ENCODE measurements around the gene COMMD1. TPM values are rescaled to one million over a fixed set of nuclear protein-coding genes. Genes with fewer than 3 reads are reported as not detected.
"Not testable (repeated sequence)": the region's sequence is repeated elsewhere in the genome, so short reads cannot be mapped to it uniquely, and the experiment has no call there.

The COMMD1 gene
- total RNA-seq, 1 donor from 2014 or later, result 43.6 TPM

DNA sequence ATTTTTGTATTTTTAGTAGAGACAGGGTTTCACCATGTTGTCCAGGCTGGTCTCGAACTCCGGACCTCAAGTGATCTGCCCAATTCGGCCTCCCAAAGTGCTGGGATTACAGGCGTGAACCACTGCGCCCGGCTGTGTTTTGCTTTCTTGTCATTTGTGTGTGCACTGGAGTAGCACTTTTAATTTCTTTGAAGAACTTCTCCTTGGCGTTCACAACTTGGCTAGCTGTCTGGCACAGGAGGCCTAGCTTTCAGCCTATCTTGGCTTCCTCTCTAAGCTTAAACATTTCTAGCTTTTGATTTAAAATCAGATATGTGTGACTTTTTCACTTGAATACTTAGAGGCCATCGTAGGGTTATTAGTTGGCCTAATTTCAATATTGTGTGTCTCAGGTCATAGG lies 93.0 kb downstream of the COMMD1 start:
- no peak overlapping the region for H3K27ac Mint-ChIP-seq
- TF ChIP-seq, protein P1, sequence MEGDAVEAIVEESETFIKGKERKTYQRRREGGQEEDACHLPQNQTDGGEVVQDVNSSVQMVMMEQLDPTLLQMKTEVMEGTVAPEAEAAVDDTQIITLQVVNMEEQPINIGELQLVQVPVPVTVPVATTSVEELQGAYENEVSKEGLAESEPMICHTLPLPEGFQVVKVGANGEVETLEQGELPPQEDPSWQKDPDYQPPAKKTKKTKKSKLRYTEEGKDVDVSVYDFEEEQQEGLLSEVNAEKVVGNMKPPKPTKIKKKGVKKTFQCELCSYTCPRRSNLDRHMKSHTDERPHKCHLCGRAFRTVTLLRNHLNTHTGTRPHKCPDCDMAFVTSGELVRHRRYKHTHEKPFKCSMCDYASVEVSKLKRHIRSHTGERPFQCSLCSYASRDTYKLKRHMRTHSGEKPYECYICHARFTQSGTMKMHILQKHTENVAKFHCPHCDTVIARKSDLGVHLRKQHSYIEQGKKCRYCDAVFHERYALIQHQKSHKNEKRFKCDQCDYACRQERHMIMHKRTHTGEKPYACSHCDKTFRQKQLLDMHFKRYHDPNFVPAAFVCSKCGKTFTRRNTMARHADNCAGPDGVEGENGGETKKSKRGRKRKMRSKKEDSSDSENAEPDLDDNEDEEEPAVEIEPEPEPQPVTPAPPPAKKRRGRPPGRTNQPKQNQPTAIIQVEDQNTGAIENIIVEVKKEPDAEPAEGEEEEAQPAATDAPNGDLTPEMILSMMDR (conservative IDR thresholded peaks at IDR 0.05), result no peak
- H3K4me1 Mint-ChIP-seq (ENCODE audit: unreplicated experiment), result no peaks in the 10 kb centered on the region
- no peaks in the 10 kb centered on the region for H3K36me3 Mint-ChIP-seq
- H3K4me3 Mint-ChIP-seq, result no peak overlapping the region
- no peaks in the 10 kb centered on the region for H3K27me3 Mint-ChIP-seq
- DNase-seq (ENCODE audit: extremely low spot score, unreplicated experiment), result no peak
- H3K9me3 Mint-ChIP-seq, result no peaks in the 10 kb centered on the region

DNA sequence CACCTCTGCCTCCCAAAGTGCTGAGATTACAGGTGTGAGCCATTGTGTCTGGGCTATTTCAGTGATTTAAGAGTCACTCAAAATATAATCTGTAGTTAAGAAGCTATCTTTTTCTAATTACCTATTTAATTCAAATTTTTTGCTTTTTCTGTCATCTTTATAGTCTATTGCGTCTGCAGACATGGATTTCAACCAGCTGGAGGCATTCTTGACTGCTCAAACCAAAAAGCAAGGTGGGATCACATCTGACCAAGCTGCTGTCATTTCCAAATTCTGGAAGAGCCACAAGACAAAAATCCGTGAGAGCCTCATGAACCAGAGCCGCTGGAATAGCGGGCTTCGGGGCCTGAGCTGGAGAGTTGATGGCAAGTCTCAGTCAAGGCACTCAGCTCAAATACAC lies 95.1 kb downstream of the COMMD1 start:
- Mint-ChIP-seq H3K27me3 (no peaks in the 10 kb centered on the region), H3K27ac (no peak overlapping the region), H3K4me1 (ENCODE audit: unreplicated experiment) (no peaks in the 10 kb centered on the region), H3K36me3 (peaks cover 7% of the 10 kb centered on the region), H3K9me3 (no peaks in the 10 kb centered on the region), H3K4me3 (no peak overlapping the region)
- TF ChIP-seq, protein P1 (conservative IDR thresholded peaks at IDR 0.05), result no peak
- DNase-seq (ENCODE audit: extremely low spot score, unreplicated experiment), result no peak

DNA sequence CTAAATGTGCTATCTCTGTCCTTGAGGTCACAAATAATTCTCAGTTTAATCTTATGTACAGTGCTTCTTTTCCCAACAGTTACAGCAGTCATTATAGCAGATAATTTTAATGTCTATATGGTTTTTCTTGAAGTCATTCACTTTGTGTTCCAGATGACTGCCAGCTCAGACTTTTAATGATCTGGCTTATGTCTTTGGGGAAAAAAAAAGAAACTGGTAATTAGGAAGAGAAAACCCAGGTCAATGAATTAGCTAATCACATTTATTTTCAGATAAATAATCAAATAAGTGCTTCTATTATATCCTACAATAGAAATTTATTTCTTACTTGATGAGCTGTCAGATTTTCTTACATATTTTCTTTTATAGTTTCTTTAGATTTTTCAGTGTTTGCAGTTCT lies 96.0 kb downstream of the COMMD1 start:
- TF ChIP-seq, protein P1 (conservative IDR thresholded peaks at IDR 0.05), result no peak
- peaks cover 7% of the 10 kb centered on the region for H3K36me3 Mint-ChIP-seq
- no peaks in the 10 kb centered on the region for H3K27me3 Mint-ChIP-seq
- DNase-seq (ENCODE audit: extremely low spot score, unreplicated experiment), result no peak
- no peak overlapping the region for H3K27ac Mint-ChIP-seq
- H3K4me3 Mint-ChIP-seq, result no peak overlapping the region
- no peaks in the 10 kb centered on the region for H3K9me3 Mint-ChIP-seq
- no peaks in the 10 kb centered on the region for H3K4me1 Mint-ChIP-seq (ENCODE audit: unreplicated experiment)

DNA sequence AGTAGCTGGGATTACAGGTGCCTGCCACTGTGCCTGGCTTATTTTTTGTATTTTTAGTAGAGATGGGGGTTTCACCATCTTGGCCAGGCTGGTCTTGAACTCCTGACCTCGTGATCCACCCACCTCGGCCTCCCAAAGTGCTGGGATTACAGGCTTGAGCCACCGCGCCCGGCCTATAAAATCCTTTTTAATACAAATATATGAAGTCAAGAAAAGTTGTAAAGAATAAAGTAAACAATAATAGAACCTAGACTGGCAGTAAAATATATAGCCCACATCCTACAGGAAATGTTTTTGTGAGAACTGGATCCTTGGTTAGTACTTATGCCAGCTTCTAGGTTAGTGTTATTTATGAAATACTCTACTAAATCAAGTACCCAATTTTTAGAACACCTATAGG lies 99.0 kb downstream of the COMMD1 start:
- H3K36me3 Mint-ChIP-seq; H3K27ac Mint-ChIP-seq; DNase-seq (ENCODE audit: extremely low spot score, unreplicated experiment); H3K27me3 Mint-ChIP-seq; H3K9me3 Mint-ChIP-seq; H3K4me3 Mint-ChIP-seq; H3K4me1 Mint-ChIP-seq (ENCODE audit: unreplicated experiment): not testable (repeated sequence)

DNA sequence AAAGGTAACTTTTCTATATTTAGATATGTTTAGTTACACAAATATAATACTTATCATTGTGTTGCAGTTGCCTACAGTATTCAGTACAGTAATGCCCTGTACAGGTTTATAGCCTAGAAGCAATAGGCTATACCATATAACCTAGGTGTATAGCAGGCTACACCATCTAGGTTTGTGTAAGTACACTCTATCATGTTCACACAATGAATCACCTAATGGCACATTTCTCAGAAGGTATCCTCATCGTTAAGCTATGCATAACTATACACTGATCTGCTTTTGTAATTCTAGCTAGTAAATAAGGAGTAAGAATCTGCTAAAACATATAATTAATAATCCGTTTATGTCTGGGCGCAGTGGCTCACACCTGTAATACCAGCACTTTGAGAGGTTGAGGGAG lies 102.1 kb downstream of the COMMD1 start:
- peaks cover 7% of the 10 kb centered on the region for H3K36me3 Mint-ChIP-seq
- H3K9me3 Mint-ChIP-seq, result no peaks in the 10 kb centered on the region
- TF ChIP-seq, protein P1 (conservative IDR thresholded peaks at IDR 0.05), result no peak
- no peak overlapping the region for H3K4me3 Mint-ChIP-seq
- H3K4me1 Mint-ChIP-seq (ENCODE audit: unreplicated experiment), result peaks cover 6% of the 10 kb centered on the region
- no peak overlapping the region for H3K27ac Mint-ChIP-seq
- H3K27me3 Mint-ChIP-seq, result no peaks in the 10 kb centered on the region
- DNase-seq (ENCODE audit: extremely low spot score, unreplicated experiment), result no peak

DNA sequence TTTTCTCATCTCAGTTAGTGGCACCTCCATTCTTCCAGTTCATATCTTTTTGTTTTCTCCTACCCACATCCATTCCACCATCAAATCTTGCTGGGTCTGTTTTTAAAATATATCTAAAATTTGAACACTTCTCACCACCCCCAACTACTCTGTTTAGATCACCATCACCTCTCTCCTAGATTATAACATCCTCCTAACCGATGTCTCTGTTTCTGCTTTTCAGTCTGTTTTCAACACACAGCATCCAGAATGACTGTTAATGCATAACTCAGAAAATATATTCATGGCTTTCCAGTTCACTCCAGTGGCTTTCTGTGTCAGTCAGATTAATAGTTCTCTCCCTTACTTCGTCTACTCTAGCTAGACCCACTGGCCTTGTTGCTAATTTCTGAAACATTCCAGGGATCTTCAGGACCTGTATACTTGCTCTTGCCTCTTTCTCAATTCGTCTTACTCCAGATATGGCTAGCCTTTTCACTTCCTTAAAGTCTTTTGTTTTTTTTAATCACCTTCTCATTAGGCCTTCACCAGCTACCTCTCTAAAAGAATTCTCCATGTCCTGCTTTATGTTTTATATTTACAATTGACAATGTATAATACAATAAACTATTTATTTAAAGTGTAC lies 105.3 kb downstream of the COMMD1 start:
- TF ChIP-seq, protein P1 (conservative IDR thresholded peaks at IDR 0.05), result no peak
- peaks cover 12% of the 10 kb centered on the region for H3K4me1 Mint-ChIP-seq (ENCODE audit: unreplicated experiment)
- peaks cover 5% of the 10 kb centered on the region for H3K36me3 Mint-ChIP-seq
- peak overlapping the region; percentile 12 for H3K27ac Mint-ChIP-seq
- H3K9me3 Mint-ChIP-seq, result peaks cover 3% of the 10 kb centered on the region
- H3K4me3 Mint-ChIP-seq, result no peak overlapping the region
- H3K27me3 Mint-ChIP-seq, result no peaks in the 10 kb centered on the region
- no peak for DNase-seq (ENCODE audit: extremely low spot score, unreplicated experiment)

Data from type B pancreatic cell (in vitro differentiated cells).